Measurements from ENCODE around the gene FAM89B.

Gene FAM89B

DNA sequence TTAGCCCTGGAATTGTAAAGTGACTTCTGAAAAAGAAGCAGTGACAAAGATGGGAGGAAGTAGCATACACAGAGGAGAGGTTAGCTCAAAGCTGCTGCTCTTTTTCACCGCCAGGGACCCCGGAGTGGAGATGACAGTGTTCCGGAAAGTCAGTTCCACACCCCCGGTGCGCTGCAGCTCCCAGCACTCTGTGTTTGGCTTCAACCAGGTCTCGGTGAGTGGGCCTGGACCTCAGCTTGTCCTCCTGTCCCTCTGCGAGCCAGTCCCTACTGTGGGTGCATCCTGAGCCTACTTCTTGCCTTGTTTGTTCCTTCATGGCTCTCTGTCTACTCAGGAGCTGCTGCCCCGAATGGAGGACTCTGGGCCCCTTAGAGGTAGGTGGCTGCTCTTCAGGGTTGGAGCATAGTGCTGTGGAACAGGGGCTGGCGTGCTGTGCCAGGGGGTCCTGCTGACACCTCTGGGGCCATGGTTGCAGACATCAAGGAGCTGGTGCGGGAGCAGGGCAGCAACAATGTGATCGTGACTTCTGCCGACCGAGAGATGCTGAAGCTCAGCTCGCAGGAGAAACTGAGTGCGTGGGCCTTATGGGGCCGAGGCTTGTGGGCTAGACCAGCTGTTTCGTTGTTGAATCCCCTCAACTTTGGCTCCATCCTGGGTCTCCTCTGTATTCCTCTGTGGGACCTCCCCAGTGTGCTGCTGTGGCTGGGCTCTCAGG lies 45.0 kb downstream of the FAM89B start:
- no peak for DNase-seq (ENCODE audit: low read depth)
- H3K4me3 ChIP-seq (ENCODE audit: low read depth, low read length), result peak overlapping the region; percentile 89
- TF ChIP-seq, protein P1, sequence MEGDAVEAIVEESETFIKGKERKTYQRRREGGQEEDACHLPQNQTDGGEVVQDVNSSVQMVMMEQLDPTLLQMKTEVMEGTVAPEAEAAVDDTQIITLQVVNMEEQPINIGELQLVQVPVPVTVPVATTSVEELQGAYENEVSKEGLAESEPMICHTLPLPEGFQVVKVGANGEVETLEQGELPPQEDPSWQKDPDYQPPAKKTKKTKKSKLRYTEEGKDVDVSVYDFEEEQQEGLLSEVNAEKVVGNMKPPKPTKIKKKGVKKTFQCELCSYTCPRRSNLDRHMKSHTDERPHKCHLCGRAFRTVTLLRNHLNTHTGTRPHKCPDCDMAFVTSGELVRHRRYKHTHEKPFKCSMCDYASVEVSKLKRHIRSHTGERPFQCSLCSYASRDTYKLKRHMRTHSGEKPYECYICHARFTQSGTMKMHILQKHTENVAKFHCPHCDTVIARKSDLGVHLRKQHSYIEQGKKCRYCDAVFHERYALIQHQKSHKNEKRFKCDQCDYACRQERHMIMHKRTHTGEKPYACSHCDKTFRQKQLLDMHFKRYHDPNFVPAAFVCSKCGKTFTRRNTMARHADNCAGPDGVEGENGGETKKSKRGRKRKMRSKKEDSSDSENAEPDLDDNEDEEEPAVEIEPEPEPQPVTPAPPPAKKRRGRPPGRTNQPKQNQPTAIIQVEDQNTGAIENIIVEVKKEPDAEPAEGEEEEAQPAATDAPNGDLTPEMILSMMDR (IDR thresholded peaks at IDR 0.05; ENCODE audit: low read depth, low read length), result no peak
- TF ChIP-seq, protein P2, sequence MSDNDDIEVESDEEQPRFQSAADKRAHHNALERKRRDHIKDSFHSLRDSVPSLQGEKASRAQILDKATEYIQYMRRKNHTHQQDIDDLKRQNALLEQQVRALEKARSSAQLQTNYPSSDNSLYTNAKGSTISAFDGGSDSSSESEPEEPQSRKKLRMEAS (IDR thresholded peaks at IDR 0.05; ENCODE audit: low read depth, low read length), result no peak
- no peak for TF ChIP-seq MYC (IDR thresholded peaks at IDR 0.05; ENCODE audit: low read depth, low read length)
- no peak for TF ChIP-seq POLR2A (IDR thresholded peaks at IDR 0.05; ENCODE audit: extremely low read depth, insufficient read length)

- TF ChIP-seq MYC (IDR thresholded peaks at IDR 0.05; ENCODE audit: low read depth, low read length) (no peak), POLR2A (IDR thresholded peaks at IDR 0.05; ENCODE audit: extremely low read depth, insufficient read length) (no peak)
- TF ChIP-seq, protein P2 (IDR thresholded peaks at IDR 0.05; ENCODE audit: low read depth, low read length), result no peak
- TF ChIP-seq, protein P1 (IDR thresholded peaks at IDR 0.05; ENCODE audit: low read depth, low read length), result no peak
- no peak for DNase-seq (ENCODE audit: low read depth)
- H3K4me3 ChIP-seq (ENCODE audit: low read depth, low read length), result no peak overlapping the region
Measured at GRCh38 chr11:65617990-65618751, 45.8 kb downstream of the FAM89B start.

- TF ChIP-seq, protein P1 (IDR thresholded peaks at IDR 0.05; ENCODE audit: low read depth, low read length), result no peak
- H3K4me3 ChIP-seq (ENCODE audit: low read depth, low read length), result no peak overlapping the region
- no peak for DNase-seq (ENCODE audit: low read depth)
Measured at GRCh38 chr11:65618763-65619162, 46.4 kb downstream of the FAM89B start.

DNA sequence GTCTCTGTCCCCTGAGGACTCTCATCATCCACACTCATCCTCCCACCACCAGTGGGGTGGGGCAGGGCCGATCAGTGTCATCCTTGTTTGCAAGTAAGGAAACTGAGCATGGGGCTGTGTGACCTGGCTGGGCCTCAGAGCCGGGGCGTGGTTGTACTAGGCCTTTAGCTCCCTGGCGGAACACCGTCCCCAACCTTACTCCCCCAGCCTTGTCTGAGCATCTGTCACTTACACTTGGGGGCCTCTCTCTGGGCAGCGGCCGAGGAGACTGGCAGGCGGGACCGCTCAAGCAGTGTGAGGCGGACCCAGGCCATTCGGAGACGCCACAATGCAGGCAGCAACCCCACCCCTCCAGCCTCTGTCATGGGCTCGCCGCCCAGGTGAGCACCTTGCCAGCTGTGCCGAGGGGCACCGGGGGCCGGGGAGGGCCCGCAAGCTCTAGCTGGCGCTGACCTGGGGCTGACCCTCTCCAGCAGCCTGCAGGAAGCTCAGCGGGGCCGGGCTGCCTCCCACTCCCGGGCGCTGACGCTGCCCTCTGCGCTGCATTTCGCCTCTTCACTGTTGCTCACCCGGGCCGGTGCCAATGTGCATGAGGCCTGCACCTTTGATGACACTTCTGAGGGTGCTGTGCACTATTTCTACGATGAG lies 47.1 kb downstream of the FAM89B start:
- no peak overlapping the region for H3K4me3 ChIP-seq (ENCODE audit: low read depth, low read length)
- TF ChIP-seq, protein P2 (IDR thresholded peaks at IDR 0.05; ENCODE audit: low read depth, low read length), result no peak
- no peak for TF ChIP-seq POLR2A (IDR thresholded peaks at IDR 0.05; ENCODE audit: extremely low read depth, insufficient read length)
- DNase-seq (ENCODE audit: low read depth), result no peak

DNA sequence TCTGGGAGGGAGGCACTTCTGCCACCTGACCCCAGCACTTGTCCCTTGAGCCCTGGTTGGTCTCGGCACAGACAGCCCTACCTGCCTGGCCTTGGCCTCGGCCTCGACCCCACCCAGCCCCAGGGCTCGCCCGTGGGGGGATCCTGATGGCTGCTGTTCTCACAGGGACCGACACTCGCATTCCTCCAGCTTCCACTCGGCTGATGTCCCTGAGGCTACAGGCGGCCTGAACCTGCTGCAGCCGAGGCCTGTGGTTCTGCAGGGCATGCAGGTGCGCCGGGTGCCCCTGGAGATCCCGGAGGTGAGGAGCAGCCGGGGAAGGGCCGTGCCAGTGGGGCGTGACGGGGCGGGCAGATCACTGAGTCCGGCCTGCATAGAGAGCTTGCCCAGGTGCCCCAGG lies 48.3 kb downstream of the FAM89B start:
- H3K4me3 ChIP-seq (ENCODE audit: low read depth, low read length), result no peak overlapping the region
- no peak for TF ChIP-seq MYC (IDR thresholded peaks at IDR 0.05; ENCODE audit: low read depth, low read length)
- TF ChIP-seq, protein P2 (IDR thresholded peaks at IDR 0.05; ENCODE audit: low read depth, low read length), result no peak
- TF ChIP-seq POLR2A (IDR thresholded peaks at IDR 0.05; ENCODE audit: extremely low read depth, insufficient read length), result no peak
- TF ChIP-seq, protein P1 (IDR thresholded peaks at IDR 0.05; ENCODE audit: low read depth, low read length), result no peak
- no peak for DNase-seq (ENCODE audit: low read depth)

DNA sequence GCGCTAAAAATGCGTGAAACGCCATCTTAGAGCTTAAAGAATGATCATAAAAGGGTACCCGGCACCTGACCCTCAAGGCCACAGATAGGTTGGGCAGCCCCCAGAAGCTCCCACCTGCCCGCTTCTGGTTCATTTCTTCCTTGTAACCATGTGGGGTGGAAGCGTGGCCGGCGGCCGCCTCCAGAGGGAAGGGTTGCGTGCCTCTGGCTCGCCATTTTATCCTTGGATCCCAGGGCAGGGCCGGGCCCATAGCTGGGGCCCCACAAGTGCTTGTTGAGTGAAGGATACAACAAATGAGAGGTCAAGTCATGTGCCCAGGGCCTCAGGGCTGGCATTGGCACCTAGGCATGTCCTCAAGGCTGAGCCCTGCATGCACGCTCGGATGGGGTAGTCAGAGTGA lies 49.1 kb downstream of the FAM89B start:
- TF ChIP-seq MYC (IDR thresholded peaks at IDR 0.05; ENCODE audit: low read depth, low read length) (no peak), POLR2A (IDR thresholded peaks at IDR 0.05; ENCODE audit: extremely low read depth, insufficient read length) (no peak)
- TF ChIP-seq, protein P1 (IDR thresholded peaks at IDR 0.05; ENCODE audit: low read depth, low read length), result no peak
- TF ChIP-seq, protein P2 (IDR thresholded peaks at IDR 0.05; ENCODE audit: low read depth, low read length), result no peak
- H3K4me3 ChIP-seq (ENCODE audit: low read depth, low read length), result no peak overlapping the region
- no peak for DNase-seq (ENCODE audit: low read depth)

Data from NB4 (cell line).